CD4-positive, alpha-beta T cell treated with Interleukin-21 for 1 hour (primary cell): ENCODE results near the gene PRKCB.
A peak's percentile ranks its signal among the peaks of the same experiment; 100 is the strongest.
"Not testable (repeated sequence)": the region's sequence is repeated elsewhere in the genome, so short reads cannot be mapped to it uniquely, and the experiment has no call there.

Experiments
- DNase-seq: peaks from one replicate; pipeline ENCODE4 v3.0.0-alpha.2; 2020

PRKCB gene

DNA sequence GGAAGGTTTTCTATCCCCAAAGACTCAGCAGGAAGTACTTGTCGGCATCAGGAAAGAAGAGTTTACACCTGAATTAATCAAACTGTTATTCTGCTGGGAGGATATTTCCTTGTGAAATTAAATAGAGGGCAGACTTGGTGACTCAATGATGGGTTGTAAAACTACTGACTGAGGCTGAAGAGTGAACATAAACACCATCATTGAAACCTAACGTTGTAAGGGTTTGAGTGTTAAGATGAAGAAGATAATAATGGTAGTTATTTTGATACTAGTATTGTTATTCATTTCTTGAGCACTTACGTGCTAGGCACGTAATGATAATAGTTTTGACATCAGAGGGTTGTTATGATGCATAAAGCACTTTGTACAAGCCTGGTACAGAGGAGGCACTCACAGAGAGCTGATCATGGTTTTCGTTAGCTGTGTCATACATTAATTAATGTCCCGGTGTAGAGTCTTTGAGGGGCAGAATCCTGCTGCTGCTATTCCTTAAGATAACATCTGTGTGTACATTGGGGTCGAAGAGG is 356.2 kb downstream of the PRKCB start:
- no peak for DNase-seq

GRCh38 chr16:24195221-24195620 is 359.4 kb downstream of the PRKCB start:
- no peak for DNase-seq

GRCh38 chr16:24198807-24199533 is 363.2 kb downstream of the PRKCB start:
- DNase-seq, result no peak

DNA sequence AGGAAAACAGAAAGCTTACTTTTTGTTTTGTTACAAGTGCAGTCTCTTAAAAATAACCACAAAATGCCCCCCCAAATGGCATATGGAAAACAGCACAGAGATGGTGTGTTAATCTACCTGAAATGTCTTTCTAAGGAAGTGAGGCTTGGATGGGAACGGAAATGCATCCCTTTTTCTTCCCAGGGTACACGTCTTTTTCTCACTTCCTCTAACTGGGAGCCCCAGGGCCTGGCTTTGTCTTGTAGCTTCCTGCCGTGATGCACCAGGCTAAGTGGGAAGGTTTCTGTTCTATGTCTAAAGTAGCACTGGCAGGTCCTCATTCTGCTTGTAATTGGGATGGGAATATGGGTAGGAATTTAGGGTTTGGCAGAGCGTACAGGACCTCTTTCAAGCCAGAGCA is 367.9 kb downstream of the PRKCB start:
- no peak for DNase-seq

GRCh38 chr16:24204150-24204665 is 368.4 kb downstream of the PRKCB start:
- DNase-seq, result no peak

GRCh38 chr16:24206926-24207325 is 371.1 kb downstream of the PRKCB start:
- DNase-seq, result no peak

DNA sequence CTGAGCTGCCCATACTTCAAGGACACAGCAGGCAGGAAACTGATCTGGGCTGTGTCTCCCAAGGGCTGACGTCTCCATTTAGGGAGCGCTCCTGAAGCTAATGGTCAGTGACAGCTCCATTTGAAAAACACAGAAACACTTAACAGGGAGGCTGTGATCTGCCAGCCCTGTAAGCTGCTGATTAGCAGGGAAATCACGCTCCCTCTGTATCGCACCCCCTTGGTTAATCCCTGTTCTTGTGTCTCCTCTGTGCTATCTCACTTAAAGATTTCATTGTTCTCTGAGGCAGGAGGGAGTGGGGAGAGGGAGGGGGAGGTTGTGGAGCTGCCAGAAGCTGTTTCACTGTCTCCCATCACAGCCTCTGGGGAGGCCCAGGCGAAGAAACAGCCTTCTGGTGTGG is 372.9 kb downstream of the PRKCB start:
- DNase-seq, result no peak

DNA sequence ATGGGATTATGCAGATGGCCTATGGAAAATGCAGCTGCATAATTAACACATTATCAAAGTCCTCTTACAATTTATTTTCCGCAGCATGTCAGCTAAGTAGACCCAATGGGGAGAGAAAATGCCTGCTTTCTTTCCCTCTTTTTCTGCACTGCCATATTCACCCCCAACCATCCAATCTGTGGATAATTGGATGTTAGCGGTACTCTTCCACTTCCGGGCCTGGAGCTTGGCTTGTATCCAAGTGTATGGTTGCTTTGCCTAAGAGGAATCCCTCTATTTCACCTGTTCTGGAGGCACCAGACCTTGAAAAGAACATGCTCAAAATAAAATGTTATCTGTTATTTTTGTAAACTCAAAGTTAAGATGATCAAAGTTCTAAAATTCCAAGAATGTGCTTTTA is 379.2 kb downstream of the PRKCB start:
- no peak for DNase-seq

DNA sequence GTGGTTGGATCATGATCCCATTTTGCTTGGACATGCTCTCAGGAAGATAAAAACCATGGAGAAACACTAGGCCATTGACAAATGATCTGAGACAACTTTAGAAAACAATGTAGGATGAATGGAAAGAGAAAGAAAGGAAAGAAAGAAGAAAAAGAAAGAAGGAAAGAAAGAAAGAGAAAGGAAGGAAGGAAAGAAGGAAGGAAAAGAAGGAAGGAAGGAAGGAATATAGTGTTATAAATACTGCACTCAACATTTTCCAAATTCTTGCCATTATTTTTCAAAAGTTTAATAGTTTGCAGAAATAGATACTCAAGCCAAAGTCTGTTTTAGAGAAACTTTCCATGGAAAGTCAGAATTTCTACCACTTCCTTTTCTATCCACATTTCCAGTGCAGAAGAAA is 381.2 kb downstream of the PRKCB start:
- DNase-seq, result no peak

- DNase-seq, result no peak
These were observed 381.7 kb downstream of the PRKCB start for GRCh38 chr16:24217461-24217860.

GRCh38 chr16:24218299-24218698 is 382.5 kb downstream of the PRKCB start:
- DNase-seq, result no peak

DNA sequence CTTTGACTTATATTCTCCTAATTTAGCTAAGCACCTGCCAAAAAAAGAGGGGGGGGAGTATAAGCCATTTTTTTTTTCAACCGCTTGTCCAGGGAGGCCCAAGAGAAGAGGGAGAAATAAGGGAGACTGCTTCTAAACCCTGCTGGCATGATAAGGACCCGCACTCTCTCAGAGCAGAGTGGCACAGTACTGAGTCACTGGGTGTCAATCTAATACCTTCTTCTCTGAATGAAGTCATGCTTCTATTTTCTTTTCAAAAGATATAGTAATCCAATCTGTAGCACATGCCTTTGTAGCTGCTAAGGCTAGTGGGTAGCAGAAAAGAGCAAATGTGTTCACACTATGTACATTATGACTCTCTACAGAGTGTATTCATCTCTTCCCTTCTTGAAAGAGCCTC is 385.4 kb downstream of the PRKCB start:
- DNase-seq, result no peak

GRCh38 chr16:24228514-24228913 is 392.7 kb downstream of the PRKCB start:
- no peak for DNase-seq

GRCh38 chr16:24232936-24233335 is 397.2 kb downstream of the PRKCB start:
- DNase-seq, result no peak

DNA sequence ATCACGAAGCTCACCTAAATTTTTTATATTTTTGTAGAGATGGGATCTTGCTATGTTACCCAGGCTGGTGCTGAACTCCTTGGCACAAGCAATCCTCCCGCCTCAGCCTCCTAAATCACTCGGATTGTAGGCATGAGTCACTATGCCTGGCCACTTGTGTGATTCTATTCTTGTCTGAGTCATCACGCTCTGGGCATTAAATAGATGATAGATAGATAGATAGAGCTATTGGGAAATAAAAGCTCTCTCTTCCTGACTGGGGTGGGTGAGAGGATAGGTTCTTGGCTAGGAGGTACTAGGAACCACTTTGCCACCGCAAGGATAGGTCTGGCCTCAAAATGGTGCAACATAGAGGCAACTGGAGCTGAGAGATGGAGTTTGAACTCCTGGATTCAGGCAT is 399.0 kb downstream of the PRKCB start:
- DNase-seq, result no peak

- no peak for DNase-seq
These were observed 400.0 kb downstream of the PRKCB start for GRCh38 chr16:24235806-24236205.

GRCh38 chr16:24238846-24239245 is 403.1 kb downstream of the PRKCB start:
- not testable (repeated sequence) for DNase-seq

GRCh38 chr16:24246911-24247607 is 411.3 kb downstream of the PRKCB start:
- DNase-seq, result no peak

- peak; percentile 59 for DNase-seq
These were observed 417.4 kb downstream of the PRKCB start for GRCh38 chr16:24253192-24253591.

- DNase-seq, result peak; percentile 36
These were observed 419.9 kb downstream of the PRKCB start, which contains the start of gene CACNG3 for GRCh38 chr16:24255456-24256371. CACNG3 (plus strand) TSS chr16:24256335; CDS start chr16:24256755, 420 bp downstream.

DNA sequence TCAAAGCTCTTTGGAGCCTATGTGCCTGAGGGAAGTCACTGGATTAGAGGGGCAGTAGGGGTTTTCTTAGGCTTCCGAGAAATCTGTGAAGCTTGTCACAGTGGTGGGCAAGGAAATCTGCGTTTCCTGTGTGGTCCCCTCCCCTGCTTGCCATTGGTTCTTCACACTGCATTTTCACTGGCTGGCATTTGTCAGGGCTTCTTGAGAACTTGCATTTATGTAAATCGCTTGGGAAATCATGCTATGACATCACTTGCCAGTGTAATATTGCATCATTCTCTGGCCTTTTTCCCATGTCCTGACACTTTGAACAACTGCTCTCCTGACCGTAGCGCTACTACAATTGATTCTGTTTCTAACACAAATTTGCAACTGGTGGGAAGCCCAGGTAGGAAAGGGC is 422.2 kb downstream of the PRKCB start:
- DNase-seq, result no peak

DNA sequence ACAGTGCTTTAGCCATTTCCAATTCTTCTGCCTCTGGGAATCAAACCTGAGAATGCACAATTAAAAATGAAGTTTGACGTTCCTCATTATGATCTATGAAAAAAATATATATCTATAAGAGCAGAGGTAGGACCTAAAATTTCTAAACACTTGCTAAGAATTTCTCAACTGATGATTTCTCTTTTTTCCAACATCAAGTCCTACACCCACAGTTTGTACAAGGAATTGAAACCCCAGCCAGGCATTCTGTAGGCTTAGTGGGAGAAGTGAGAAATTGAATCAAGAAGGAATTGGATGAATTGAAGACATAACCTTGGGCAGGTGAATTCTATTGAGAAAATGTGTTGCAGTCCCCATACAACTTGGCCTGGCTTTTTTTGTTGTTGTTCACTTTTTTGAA is 423.0 kb downstream of the PRKCB start:
- DNase-seq, result no peak

DNA sequence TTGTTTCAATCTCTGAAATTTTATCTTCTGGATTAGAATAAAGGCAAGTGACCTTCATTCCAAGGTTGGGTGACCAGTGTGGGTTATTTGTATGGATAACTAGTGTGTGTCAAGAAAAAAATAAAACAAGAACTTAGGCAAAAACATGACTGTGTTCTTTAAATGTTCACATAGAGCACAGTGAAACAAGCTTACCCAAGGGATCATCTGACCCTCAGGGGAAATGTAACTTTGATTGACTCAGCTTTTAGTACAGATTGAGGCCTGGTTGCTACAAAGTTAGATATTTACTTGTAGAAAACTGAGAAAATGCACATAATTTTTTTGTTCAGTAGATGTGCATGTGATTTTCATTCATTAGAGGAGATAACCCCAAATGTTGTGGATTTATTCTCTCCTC is 427.0 kb downstream of the PRKCB start:
- DNase-seq, result no peak
